Activated CD4-positive, alpha-beta T cell treated with anti-CD3 and anti-CD28 coated beads, Interleukin-2, amount 50 U/mL, for 48 hours (primary cell): ENCODE results near the gene FALEC.

Experiments used
- DNase-seq, 2 experiments: peaks; one replicate each; pipeline ENCODE4 v3.0.0-alpha.2; 2020

The FALEC gene

GRCh38 chr1:150512846-150513245, 2.7 kb upstream of the FALEC start:
- DNase-seq = no peak

- no peak for DNase-seq
Observed at GRCh38 chr1:150513351-150513791, 2.2 kb upstream of the FALEC start.

DNA sequence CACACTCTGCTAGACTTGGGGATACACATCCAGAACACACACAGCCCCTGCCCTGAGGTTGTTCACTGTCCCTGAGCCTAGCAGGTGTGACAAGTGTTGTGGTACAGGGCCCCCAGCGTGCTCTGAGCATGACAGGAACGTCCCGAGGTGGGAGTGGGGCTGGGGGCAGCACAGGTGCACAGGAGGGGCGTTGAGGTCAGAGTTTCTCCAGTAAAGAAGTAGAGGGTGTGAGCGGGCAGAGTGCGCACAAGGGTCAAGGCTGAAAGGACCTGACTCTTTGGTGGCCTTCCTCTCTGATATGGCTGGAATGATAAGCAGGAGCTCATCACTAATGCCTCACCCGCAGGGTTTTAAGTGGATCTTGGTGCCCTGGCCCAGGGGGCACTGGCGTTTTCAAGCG, 1.3 kb upstream of the FALEC start:
- no peak for DNase-seq

- no peak for DNase-seq
Observed at GRCh38 chr1:150514913-150515327, 632 bp upstream of the FALEC start.

- DNase-seq = no peak
Observed at GRCh38 chr1:150516050-150516591, 569 bp downstream of the FALEC start.

GRCh38 chr1:150516616-150517015, 1.1 kb downstream of the FALEC start:
- no peak for DNase-seq

- no peak for DNase-seq
Observed at GRCh38 chr1:150521196-150521968, 5.8 kb downstream of the FALEC start.

GRCh38 chr1:150525348-150525747, 9.8 kb downstream of the FALEC start:
- no peak for DNase-seq

GRCh38 chr1:150528196-150528595, 12.6 kb downstream of the FALEC start:
- no peak for DNase-seq

- no peak for DNase-seq
Observed at GRCh38 chr1:150529017-150529416, 13.5 kb downstream of the FALEC start.

DNA sequence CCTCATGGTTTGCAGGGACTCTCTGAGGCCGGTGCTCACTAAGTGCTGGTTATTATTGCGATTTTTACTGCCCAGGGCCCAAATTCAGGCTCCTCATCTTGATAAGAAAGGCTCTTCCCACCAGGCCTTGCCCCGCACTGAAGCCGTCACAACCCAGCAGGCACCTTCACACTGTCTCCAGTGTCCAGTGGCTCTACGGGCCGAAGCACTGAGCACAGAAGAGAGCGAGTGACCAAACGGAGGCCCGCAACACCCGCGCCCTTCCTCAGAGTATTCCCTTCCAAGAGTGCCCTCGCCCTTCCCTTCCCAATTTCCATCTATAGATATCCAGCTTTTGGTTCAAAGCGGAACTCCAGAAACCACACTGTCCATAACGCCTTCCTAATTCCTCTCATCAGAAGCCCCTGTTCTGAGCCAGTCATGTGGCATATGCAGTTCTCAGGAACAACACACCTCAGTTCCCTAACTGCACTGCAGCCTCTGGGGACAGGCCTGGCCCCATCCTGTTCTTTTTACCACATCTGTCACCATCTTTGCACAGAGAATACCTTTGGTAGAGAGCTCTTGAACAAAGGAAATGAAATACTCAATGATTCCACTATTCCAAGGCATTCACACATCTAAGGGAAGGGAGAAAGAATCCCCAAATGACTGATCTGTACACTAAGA, 15.1 kb downstream of the FALEC start:
- DNase-seq = no peak

DNA sequence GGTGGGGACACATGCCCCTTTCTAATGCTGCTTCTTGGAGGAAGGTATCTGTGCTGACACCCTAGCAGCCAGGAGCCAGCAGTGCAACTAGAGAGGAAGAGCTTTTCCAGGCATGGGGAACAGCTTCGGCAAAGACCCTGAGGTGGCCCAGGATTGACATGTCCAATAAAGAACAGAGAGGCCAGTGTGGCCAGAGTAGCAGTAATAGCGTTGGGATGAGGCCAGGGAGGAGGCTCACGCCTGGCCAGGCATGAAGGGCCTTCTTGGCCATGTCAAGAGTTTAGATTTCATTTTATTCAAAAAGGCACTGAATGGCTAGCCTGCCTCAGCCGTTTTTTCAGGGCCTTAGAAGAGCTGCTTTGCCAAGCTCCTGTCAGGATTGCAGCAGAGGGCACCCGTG, 17.3 kb downstream of the FALEC start:
- no peak for DNase-seq

DNA sequence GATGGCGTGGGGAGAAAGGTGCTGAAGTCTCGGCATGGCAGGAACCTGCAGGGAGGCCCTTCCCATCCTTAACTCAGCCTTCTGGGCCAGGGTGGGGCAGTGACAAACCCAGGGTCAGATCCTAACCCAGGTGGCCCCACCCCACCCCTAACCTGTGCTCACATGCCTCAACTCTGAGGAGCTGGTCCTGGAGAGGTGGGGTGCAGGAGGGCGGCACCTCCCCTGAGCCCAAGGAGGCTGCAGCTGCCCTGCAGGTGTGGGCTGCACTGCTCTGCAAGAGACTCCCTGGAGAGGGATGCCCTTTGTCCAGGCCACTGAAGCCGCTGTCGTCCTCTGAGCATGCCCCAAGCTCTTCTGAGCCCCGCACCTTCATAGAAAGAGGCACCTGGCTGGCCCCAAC, 18.4 kb downstream of the FALEC start:
- DNase-seq = no peak

DNA sequence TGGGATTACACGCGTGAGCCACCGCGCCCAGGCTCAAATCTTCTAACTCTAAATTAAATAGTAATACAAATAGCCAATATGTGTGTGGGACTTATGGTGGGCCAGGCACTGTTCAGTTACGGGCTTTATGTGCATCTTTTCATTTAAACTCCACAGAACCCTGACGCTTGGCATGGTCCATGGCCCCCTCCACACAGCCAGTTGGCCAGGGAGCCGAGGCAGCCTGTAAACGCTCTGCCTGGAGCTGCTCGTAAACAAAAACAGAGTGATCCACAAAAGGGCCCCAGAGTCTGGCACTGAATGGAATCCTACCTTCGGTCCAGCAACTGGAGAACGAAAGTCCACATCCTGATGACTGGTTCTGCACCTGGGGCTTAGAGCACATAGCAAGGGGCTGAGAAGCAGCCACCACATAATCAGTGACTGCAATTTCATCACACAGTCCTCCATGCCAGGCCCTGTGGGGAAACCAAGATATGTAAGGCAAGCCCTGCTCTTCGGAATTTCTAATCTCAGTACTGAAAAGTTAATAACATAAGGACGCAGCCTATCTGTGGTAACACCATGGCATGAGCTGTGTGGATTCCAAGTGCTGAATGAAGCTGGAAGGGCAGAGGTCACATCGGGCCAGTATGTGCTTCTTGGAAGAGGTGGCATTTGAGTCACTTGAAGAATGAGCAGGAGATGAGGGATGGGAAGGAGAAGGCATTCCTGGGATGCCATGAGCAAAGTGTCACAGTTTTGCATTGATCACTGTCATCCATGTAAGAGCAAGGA, 20.1 kb downstream of the FALEC start:
- no peak for DNase-seq

- DNase-seq = no peak
Observed at GRCh38 chr1:150536836-150537731, 21.5 kb downstream of the FALEC start.

DNA sequence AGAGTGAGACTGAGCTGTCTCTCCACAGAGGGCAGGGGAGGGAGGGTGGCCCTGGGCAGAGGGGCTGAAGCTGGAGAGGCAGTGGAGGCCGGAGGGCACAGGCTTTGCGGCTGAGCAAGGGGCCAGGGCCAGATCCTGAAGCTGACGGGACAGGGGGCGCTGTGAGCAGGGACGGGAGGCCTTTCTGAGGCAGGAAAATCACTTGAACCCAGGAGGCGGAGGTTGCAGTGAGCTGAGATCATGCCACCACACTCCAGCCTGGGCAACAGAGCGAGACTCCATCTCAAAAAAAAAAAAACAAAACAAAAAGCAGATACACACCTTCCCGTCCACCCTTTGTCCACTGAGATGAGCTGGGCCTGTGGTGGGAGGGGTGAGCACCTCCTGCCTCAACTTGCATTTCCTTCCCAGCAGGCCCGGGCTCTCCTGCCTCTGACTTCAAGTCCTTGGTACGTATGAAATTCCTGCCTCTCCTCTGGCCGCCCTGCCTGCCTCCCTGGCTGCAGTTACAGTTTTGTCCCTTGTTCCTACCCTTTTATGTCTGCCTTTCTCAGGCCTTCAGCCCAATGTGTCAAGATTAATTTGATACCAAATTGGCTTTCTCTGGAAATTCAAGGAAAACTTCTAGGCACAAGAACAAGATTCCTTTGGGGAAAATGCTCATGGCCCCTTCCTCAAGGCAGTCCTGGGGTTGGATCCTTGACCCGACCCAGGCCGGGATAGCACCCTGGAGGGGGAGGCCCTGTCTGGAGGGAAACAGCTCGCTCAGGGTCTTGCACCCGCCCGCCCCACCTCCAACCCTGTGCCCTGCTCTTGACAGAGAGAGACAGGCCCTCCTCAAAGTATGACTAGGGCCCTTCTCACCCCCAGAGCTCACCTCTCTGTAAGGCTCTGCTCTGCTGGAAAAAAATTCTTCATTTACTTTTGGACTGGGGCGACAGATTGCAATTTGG, 22.5 kb downstream of the FALEC start:
- DNase-seq = no peak

DNA sequence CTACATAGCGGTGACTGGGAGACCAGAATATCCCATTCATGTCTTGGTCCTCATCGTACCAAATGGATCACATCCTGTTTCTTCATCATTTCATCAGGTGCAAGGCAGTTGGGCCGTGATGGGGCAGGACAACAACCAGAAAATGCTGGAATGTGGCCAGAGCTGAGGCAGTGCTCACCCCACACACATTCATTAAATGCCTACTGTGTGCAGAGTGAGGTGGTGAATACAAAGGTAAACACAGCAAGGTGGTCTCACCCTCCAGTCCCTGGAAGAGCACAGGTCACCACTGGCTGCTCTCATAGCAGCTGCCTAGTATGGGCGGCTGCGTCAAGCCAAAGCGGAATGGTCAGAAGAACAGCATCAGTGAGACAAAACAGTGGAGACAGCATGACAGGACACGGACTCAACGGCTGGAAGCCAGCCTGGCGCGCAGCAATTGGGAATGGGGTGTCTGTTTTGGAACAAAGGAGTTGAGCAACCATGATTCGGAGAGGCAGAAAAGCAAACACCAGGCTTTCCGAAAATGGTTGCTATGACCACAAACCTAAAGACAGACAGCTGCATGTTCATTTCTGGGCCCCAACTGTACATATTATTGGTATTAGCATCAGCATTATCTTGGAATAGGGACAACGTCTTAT, 28.1 kb downstream of the FALEC start:
- DNase-seq = no peak

- no peak for DNase-seq
Observed at GRCh38 chr1:150544204-150544603, 28.7 kb downstream of the FALEC start.

- DNase-seq = no peak
Observed at GRCh38 chr1:150545486-150546032, 30.0 kb downstream of the FALEC start.

- no peak for DNase-seq
Observed at GRCh38 chr1:150546294-150546937, 30.9 kb downstream of the FALEC start.
